Hepatocyte (in vitro differentiated cells): ENCODE data around the gene SLC6A17. TPM values are rescaled to one million over a fixed set of nuclear protein-coding genes. Genes with fewer than 3 reads are reported as not detected.

Experiments
- DNase-seq: peaks from one replicate; pipeline ENCODE4 v3.0.0-alpha.2; 2016; ENCODE audit warnings: low spot score
- H2AFZ ChIP-seq: fragments of 200-600 bp; sonication (generic); 2 replicates; pipeline ENCODE4 v1.6.0; 2016; ENCODE audit warnings: antibody characterized with exemption, mild to moderate bottlenecking
- H3K27ac ChIP-seq: fragments of 200-600 bp; sonication (generic); 2 replicates; pipeline ENCODE4 v1.5.1; 2016; ENCODE audit warnings: mild to moderate bottlenecking
- H3K27me3 ChIP-seq: fragments of 200-600 bp; sonication (generic); 2 replicates; pipeline ENCODE4 v1.6.1; 2016
- H3K36me3 ChIP-seq: fragments of 200-600 bp; sonication (generic); replicated peaks from 2 replicates; pipeline ENCODE4 v1.5.1; 2016; ENCODE audit warnings: low read depth; ENCODE audit not compliant: insufficient read depth
- H3K4me1 ChIP-seq: fragments of 200-600 bp; sonication (generic); 2 replicates; pipeline ENCODE4 v1.5.1; 2016; ENCODE audit warnings: mild to moderate bottlenecking, moderate library complexity; ENCODE audit not compliant: insufficient read depth
- H3K4me2 ChIP-seq: fragments of 200-600 bp; sonication (generic); 2 replicates; pipeline ENCODE4 v1.6.0; 2016
- H3K4me3 ChIP-seq: fragments of 200-600 bp; sonication (generic); 2 replicates; pipeline ENCODE4 v1.5.1; 2016; ENCODE audit warnings: mild to moderate bottlenecking
- H3K79me2 ChIP-seq: fragments of 200-600 bp; sonication (generic); 2 replicates; pipeline ENCODE4 v1.6.0; 2017; ENCODE audit warnings: mild to moderate bottlenecking
- H3K9me2 ChIP-seq: fragments of 200-600 bp; sonication (generic); replicated peaks from 2 replicates; pipeline ENCODE4 v1.6.0; 2017; ENCODE audit warnings: mild to moderate bottlenecking; ENCODE audit not compliant: insufficient read depth
- H3K9me3 ChIP-seq: fragments of 200-600 bp; sonication (generic); 2 replicates; pipeline ENCODE4 v1.5.1; 2016; ENCODE audit warnings: low read depth, mild to moderate bottlenecking
- H4K20me1 ChIP-seq: fragments of 200-600 bp; sonication (generic); 2 replicates; pipeline ENCODE4 v1.6.0; 2016; ENCODE audit warnings: mild to moderate bottlenecking; ENCODE audit not compliant: insufficient read depth, poor library complexity, severe bottlenecking
- EZH2 ChIP-seq: fragments of 200-600 bp; sonication (generic); IDR thresholded peaks from 2 replicates; pipeline ENCODE4 v1.6.1; 2016; ENCODE audit warnings: antibody characterized with exemption, mild to moderate bottlenecking, borderline replicate concordance
- EZH2phosphoT487 ChIP-seq: fragments of 200-600 bp; sonication (generic); IDR thresholded peaks from one replicate; pipeline ENCODE4 v1.6.1; 2018; ENCODE audit warnings: antibody characterized with exemption, mild to moderate bottlenecking, low read depth, moderate library complexity; ENCODE audit not compliant: unreplicated experiment, severe bottlenecking
- WGBS: methylation state at CpG from one replicate; pipeline ENCODE4 v1.1.6; 2016; ENCODE audit warnings: low lambda C conversion rate; ENCODE audit errors: missing lambda C conversion rate; 5-methylcytosine and 5-hydroxymethylcytosine counted together
- polyA plus RNA-seq: library from polyadenylated mRNA; unstranded; fragments of >200 nt; fragmentation: Nextera tagmentation; extraction: Ambion mirVana; gene quantifications from 2 replicates; pipeline ENCODE4 v1.2.1, GENCODE V29; 2016
- total RNA-seq: library from RNA; depleted of rRNA; stranded (reverse); fragments of >200 nt; gene quantifications from 2 replicates; pipeline ENCODE4 v1.2.3, GENCODE V29; 2014
- TF ChIP-seq, protein P1 (sequence below): fragments of 200-600 bp; sonication (generic); IDR thresholded peaks from 2 replicates; pipeline ENCODE4 v1.5.1; 2016; ENCODE audit warnings: antibody characterized with exemption, mild to moderate bottlenecking; ENCODE audit not compliant: poor library complexity

The SLC6A17 gene
- total and polyA plus RNA-seq, 2 experiments from 2014 or later = 0.36 to 0.63 TPM

DNA sequence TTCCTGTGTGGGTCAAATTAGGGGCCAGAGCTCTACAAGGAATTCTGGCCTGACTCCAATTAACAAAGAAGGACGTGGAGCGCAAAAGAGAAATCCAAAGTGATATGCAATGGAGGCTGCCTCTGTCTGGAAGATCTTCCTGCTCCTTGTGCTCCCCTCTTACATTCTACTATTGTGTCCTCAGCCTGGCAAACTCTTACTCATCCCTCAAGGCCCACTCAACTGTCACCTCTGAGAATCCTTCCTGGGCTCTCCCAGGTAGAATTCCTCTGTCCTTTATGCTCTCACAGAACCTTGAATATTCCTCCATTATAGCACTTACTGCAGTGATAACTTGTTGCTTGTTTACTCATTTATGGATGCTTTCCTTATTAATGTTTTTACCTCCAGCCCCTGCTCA is 91.2 kb downstream of the SLC6A17 start:
- H2AFZ ChIP-seq = no peak overlapping the region
- no peaks in the 10 kb centered on the region for H3K9me2 ChIP-seq
- no peaks in the 10 kb centered on the region for H3K4me1 ChIP-seq
- TF ChIP-seq, protein P1, sequence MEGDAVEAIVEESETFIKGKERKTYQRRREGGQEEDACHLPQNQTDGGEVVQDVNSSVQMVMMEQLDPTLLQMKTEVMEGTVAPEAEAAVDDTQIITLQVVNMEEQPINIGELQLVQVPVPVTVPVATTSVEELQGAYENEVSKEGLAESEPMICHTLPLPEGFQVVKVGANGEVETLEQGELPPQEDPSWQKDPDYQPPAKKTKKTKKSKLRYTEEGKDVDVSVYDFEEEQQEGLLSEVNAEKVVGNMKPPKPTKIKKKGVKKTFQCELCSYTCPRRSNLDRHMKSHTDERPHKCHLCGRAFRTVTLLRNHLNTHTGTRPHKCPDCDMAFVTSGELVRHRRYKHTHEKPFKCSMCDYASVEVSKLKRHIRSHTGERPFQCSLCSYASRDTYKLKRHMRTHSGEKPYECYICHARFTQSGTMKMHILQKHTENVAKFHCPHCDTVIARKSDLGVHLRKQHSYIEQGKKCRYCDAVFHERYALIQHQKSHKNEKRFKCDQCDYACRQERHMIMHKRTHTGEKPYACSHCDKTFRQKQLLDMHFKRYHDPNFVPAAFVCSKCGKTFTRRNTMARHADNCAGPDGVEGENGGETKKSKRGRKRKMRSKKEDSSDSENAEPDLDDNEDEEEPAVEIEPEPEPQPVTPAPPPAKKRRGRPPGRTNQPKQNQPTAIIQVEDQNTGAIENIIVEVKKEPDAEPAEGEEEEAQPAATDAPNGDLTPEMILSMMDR = no peak
- TF ChIP-seq EZH2 (no peak), EZH2phosphoT487 (no peak)
- no peak for DNase-seq
- H3K4me3 ChIP-seq = no peak overlapping the region
- H3K27me3 ChIP-seq = peaks cover 3% of the 10 kb centered on the region
- no peaks in the 10 kb centered on the region for H4K20me1 ChIP-seq
- no peak overlapping the region for H3K4me2 ChIP-seq
- no peaks in the 10 kb centered on the region for H3K36me3 ChIP-seq
- H3K9me3 ChIP-seq = no peaks in the 10 kb centered on the region
- no peak overlapping the region for H3K27ac ChIP-seq
- 23% methylated on average over 2 of the region's 2 CpGs for WGBS
- H3K79me2 ChIP-seq = no peaks in the 10 kb centered on the region

DNA sequence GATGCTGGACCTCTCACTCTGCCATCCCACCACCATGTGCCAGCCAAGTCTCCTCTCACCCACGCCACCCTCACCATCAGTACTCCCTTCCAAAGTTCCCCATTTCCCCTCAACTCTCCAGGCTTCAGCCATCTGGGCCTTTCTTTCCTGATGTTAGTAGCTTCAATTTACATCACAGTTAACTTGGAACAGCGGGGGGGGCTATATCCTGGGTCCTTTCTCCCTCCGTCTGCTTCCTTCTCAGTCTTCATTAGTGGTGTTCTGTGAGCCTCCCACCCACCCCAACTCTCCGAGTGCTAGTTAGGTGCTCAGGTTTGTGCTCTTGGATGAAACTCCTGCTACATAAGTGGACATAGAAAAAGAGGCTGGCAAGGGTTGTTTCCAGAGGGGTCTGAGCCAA is 91.8 kb downstream of the SLC6A17 start:
- no peak for DNase-seq
- Histone ChIP-seq H3K9me2 (no peaks in the 10 kb centered on the region), H3K27ac (no peak overlapping the region), H3K4me3 (no peak overlapping the region), H2AFZ (no peak overlapping the region), H3K79me2 (no peaks in the 10 kb centered on the region), H3K4me2 (no peak overlapping the region), H3K9me3 (no peaks in the 10 kb centered on the region), H3K4me1 (no peaks in the 10 kb centered on the region), H3K36me3 (no peaks in the 10 kb centered on the region), H3K27me3 (peaks cover 3% of the 10 kb centered on the region), H4K20me1 (no peaks in the 10 kb centered on the region)
- TF ChIP-seq EZH2phosphoT487 (no peak), EZH2 (no peak)
- TF ChIP-seq, protein P1 = no peak
- 81% methylated on average over 4 of the region's 4 CpGs for WGBS

DNA sequence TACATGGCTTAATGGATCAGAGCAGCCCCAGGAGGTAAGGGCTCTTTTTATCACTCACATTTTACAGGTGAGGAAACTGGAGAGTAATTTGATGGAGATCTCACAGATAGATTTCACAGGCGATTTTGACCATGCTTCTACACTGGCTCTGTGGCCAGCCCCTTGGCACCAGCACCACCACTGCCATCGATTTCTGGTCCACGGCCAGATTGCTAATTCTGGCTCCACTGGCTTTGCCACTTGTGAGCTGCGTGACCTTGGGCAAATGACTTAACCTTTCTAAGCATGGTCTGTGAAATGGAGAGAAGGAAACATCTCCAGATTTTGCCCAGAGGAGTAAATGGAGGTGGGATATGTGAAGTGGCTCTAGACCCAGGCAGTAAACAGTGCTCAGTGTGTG is 92.4 kb downstream of the SLC6A17 start:
- H4K20me1 ChIP-seq = no peaks in the 10 kb centered on the region
- H3K9me3 ChIP-seq = no peaks in the 10 kb centered on the region
- no peak for DNase-seq
- no peaks in the 10 kb centered on the region for H3K79me2 ChIP-seq
- H3K27me3 ChIP-seq = peaks cover 3% of the 10 kb centered on the region
- H3K27ac ChIP-seq = no peak overlapping the region
- H3K4me3 ChIP-seq = no peak overlapping the region
- no peaks in the 10 kb centered on the region for H3K36me3 ChIP-seq
- WGBS = 96% methylated on average over 4 of the region's 4 CpGs
- no peak for TF ChIP-seq EZH2phosphoT487
- H2AFZ ChIP-seq = no peak overlapping the region
- no peaks in the 10 kb centered on the region for H3K4me1 ChIP-seq
- H3K4me2 ChIP-seq = no peak overlapping the region
- no peaks in the 10 kb centered on the region for H3K9me2 ChIP-seq

DNA sequence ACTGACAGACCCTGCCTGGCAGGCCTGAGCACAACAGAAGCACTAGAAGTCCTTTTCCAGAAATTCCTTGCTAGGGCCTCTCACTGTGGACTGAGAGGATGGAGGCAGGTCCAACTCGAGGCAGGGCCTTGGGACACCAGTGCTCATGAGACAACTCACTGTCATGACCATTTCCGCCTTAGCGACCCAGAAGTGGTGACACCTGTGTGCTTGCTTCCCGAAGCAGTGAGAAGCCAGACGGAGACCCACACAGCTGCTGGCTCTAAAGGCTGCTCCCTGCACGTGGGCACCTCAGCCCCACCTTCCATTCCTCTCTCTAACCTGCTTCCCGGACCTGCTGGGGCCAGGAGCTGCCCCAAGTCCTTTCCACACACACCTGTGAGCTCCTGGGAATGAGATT is 92.9 kb downstream of the SLC6A17 start:
- no peaks in the 10 kb centered on the region for H3K4me1 ChIP-seq
- no peaks in the 10 kb centered on the region for H3K9me2 ChIP-seq
- H4K20me1 ChIP-seq = no peaks in the 10 kb centered on the region
- H3K27me3 ChIP-seq = peaks cover 3% of the 10 kb centered on the region
- H3K36me3 ChIP-seq = no peaks in the 10 kb centered on the region
- TF ChIP-seq, protein P1 = no peak
- no peak for TF ChIP-seq EZH2phosphoT487
- no peak for TF ChIP-seq EZH2
- no peak overlapping the region for H3K4me2 ChIP-seq
- 66% methylated on average over 7 of the region's 7 CpGs for WGBS
- DNase-seq = no peak
- H3K27ac ChIP-seq = no peak overlapping the region
- H2AFZ ChIP-seq = no peak overlapping the region
- H3K4me3 ChIP-seq = no peak overlapping the region
- no peaks in the 10 kb centered on the region for H3K9me3 ChIP-seq
- no peaks in the 10 kb centered on the region for H3K79me2 ChIP-seq
